ENCODE measurements around the gene TBC1D22A. TPM values are rescaled to one million over a fixed set of nuclear protein-coding genes. Genes with fewer than 3 reads are reported as not detected.

TBC1D22A gene
- total RNA-seq, 1 experiment from 2014 or later = 8.2 TPM

DNA sequence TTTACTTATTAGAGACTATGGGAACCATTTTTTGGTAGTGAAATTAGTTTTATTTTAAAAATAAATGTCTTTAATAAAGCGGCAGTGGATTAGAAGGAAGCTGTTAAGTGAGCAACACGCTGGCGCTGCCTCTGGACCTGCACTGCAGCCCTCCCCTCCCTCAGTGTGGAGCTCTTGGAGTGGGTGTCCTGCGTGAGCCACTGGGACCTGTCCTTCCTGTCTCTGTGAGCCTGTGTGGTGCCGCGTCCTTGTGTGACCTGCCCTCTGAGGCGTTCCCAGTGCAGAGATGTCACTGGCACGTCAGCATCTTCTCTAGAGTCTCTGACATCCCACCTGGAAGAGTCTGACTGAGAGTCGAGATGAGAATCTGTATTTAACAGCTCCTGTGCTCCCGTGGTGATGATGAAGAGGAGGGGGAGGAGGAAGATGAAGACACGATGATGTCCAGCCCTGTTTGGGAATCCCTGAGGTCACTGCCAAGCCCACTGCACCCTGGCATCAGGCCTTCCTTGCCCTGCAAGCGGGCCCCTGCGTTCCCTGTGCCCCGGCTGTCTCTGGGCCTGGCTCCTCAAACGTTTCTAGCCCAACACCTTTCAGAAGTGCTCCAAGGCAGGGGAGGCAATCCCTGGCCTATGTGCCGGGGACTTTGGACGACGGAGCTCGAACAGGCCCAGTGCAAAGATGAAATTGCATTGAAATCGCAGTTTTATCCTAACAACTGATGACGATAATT lies 271.8 kb downstream of the TBC1D22A start:
- DNase-seq = no peak
- H3K36me3 ChIP-seq (replicated peaks; ENCODE audit: control insufficient read depth, insufficient read depth, low read length) = no peaks in the 10 kb centered on the region
- H3K4me3 ChIP-seq (ENCODE audit: insufficient read depth, low read depth, low read length) = no peak overlapping the region
- no peaks in the 10 kb centered on the region for H3K27me3 ChIP-seq (ENCODE audit: control insufficient read depth, insufficient read depth, low read length)

DNA sequence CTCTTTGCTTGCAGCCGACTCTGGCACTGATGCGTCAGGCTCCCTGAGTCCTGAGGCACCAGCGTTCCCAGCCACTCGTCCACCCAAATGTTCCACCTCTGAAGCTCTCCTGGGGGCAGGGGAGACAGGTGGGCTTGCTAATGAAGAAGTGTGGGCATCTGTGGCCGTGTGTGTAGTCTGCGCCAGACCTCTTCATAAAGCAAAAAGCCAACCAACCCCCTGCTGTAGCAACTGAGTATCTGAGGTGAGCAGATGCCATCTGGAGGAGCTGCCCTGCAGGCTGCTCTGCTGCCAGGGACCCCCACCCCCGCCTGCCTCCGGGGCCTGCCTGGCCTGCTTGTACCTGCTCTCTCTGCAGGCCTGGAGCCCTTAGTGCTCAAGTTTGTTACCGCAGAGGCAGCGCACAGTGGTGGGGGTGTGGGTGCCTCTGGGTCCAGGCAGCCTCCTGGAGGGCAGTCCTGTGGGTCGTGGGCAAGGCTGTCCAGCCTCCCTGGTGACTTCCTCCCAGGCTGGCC lies 272.5 kb downstream of the TBC1D22A start:
- H3K36me3 ChIP-seq (replicated peaks; ENCODE audit: control insufficient read depth, insufficient read depth, low read length) = no peaks in the 10 kb centered on the region
- no peak for DNase-seq
- no peak overlapping the region for H3K4me3 ChIP-seq (ENCODE audit: insufficient read depth, low read depth, low read length)
- no peaks in the 10 kb centered on the region for H3K27me3 ChIP-seq (ENCODE audit: control insufficient read depth, insufficient read depth, low read length)

DNA sequence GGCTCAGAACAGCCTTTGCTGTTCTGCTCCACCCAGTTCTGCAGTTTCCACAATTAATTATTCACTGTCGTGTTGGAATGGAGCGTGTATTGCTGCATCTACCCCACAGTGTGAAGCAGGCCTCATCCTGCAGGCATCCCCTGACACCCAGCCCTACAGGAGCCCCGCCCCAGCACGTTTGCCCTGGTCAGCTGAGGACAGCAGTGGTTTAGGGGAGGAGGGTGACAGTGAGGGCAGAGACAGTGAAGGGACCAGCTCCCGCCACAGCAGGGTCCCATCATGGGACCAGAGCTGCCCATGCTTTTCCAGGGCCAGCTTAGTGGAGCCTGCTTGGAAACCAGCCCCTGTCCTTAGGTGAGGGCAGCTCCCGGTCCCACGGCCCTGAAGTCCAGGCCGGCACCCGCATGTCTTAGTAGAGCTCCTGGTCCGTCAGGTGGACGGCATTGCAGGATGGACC lies 273.0 kb downstream of the TBC1D22A start:
- Histone ChIP-seq H3K36me3 (replicated peaks; ENCODE audit: control insufficient read depth, insufficient read depth, low read length) (no peaks in the 10 kb centered on the region), H3K4me3 (ENCODE audit: insufficient read depth, low read depth, low read length) (no peak overlapping the region), H3K27me3 (ENCODE audit: control insufficient read depth, insufficient read depth, low read length) (no peaks in the 10 kb centered on the region)
- no peak for DNase-seq

DNA sequence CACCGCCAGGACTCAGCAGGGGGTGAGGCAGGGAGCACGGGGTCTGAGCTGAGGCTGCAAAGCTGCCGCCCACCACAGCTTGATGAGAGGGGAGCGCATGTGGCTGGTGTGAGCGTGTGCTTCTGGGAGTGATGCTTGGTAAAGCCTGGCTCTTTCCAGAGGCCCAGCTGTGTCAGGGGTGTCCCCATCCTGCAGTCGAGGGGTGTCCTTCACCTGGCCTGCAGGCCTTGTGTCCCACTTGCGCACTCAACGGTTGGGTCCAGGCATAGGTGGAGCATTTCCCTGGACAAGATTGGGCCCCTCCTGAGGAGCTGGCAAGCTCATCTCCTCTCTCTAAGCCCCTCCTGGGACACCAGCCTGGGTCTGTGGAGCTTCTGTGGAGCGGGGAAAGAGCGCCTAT lies 273.9 kb downstream of the TBC1D22A start:
- Histone ChIP-seq H3K4me3 (ENCODE audit: insufficient read depth, low read depth, low read length) (no peak overlapping the region), H3K36me3 (replicated peaks; ENCODE audit: control insufficient read depth, insufficient read depth, low read length) (no peaks in the 10 kb centered on the region), H3K27me3 (ENCODE audit: control insufficient read depth, insufficient read depth, low read length) (no peaks in the 10 kb centered on the region)
- DNase-seq = no peak

DNA sequence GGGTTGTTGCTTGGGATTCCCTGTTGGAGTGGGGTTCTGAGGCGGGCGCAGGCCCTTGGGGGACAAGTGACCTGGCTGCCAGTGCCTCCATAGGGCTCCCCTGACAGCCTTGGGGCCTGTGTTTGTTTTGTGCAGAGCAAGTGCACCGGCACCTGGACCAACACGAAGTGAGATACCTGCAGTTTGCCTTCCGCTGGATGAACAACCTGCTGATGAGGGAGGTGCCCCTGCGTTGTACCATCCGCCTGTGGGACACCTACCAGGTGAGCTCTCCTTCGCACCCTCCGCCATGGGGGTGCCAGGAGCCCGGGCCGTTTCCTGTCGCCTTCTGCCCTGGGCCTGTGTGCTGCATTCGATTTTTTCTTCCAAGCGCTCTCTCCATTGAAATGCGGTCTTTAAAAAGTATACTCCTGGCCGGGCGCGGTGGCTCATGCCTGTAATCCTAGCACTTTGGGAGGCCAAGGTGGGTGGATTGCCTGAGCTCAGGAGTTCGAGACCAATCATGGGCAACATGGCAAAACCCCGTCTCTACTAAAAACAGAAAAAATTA lies 274.6 kb downstream of the TBC1D22A start:
- no peaks in the 10 kb centered on the region for H3K27me3 ChIP-seq (ENCODE audit: control insufficient read depth, insufficient read depth, low read length)
- no peak overlapping the region for H3K4me3 ChIP-seq (ENCODE audit: insufficient read depth, low read depth, low read length)
- no peaks in the 10 kb centered on the region for H3K36me3 ChIP-seq (replicated peaks; ENCODE audit: control insufficient read depth, insufficient read depth, low read length)
- DNase-seq = no peak

DNA sequence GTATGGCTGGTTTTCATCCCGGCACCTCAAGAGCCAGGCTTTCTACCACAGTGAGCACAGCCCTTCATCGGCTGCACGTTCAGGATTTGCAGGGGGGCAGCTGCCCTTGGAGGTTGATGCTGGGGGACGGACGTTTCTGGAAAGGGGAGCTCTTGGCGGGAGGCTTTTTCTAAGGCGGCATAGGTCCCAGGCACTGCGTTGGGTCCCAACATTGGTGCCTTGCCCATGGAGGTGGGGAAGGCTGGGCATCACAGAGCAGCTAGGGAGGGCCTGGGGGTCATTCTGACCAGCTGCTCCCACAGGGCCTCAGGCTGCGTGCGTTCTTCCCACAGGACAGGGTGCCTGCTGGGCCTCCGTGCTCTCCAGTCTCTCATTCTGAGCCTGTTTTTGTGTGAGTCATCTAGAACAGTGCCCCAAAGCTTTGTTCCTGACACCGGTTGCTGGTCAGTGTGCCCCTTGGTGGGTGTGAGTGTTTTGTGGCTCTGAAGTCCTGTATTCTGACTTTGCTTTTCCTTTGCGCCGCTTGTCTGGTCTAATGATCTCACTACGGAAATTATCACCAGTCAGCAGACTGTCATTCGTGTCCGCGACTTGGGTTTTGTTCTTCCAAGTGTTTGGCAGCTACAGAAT lies 275.9 kb downstream of the TBC1D22A start:
- H3K4me3 ChIP-seq (ENCODE audit: insufficient read depth, low read depth, low read length) = no peak overlapping the region
- no peaks in the 10 kb centered on the region for H3K27me3 ChIP-seq (ENCODE audit: control insufficient read depth, insufficient read depth, low read length)
- no peak for DNase-seq
- H3K36me3 ChIP-seq (replicated peaks; ENCODE audit: control insufficient read depth, insufficient read depth, low read length) = no peaks in the 10 kb centered on the region

DNA sequence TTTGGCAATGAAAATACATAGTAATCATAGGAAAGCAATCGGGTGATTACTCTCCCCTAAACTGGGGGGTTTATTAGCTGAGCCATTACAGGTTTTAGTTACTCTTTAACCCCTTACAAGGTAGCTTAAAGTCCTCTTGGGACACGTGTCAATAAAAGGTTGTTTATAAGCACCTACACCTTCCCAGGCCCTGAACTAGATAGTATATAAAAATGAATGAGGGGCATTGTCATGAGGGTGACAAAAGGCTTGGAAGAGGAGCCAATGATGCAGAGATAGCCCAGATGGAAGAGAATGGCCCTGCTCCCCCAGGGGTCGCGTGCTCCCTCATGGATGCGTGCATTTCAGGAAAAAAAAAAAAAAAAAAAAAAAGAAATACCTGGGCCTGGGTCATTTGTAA lies 276.9 kb downstream of the TBC1D22A start:
- no peak for DNase-seq
- Histone ChIP-seq H3K36me3 (replicated peaks; ENCODE audit: control insufficient read depth, insufficient read depth, low read length) (no peaks in the 10 kb centered on the region), H3K27me3 (ENCODE audit: control insufficient read depth, insufficient read depth, low read length) (no peaks in the 10 kb centered on the region), H3K4me3 (ENCODE audit: insufficient read depth, low read depth, low read length) (no peak overlapping the region)

DNA sequence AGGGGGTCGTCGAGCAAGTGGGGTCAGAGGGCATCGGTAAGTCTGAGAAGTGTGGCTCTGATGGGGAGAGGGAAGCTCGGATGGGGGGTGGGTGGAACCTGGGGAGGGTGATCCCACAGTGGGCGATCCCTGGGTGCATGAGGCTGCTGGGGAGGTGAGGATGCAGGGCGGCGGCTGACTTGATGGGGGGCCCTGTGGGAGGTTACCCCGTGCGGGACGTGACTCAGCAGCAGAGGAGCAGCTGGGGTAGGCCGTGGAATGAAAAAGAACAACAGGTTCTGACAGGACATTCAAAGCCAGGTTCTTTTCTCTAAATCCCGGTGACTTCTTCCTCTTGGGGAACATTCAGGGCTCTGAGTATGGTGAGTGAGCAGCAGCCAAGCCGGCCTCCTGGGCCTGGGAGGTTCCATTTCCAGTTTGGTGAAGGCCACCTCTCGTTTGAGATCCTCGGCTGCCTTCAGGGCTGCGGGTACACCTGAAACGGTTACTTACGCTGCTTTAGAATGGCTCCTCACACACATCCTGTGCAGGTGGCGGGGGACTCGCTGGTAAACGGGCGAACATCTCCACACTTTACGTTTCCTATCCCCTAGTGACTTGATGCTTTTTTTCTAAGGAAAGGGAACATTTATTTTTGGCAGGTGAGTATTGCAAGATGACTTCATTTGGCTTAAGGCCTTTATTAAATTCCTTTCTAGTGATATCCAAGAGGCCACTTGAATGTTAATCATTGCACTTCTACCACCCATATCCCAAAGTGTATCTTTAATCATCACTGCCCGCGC lies 278.2 kb downstream of the TBC1D22A start:
- no peak overlapping the region for H3K4me3 ChIP-seq (ENCODE audit: insufficient read depth, low read depth, low read length)

DNA sequence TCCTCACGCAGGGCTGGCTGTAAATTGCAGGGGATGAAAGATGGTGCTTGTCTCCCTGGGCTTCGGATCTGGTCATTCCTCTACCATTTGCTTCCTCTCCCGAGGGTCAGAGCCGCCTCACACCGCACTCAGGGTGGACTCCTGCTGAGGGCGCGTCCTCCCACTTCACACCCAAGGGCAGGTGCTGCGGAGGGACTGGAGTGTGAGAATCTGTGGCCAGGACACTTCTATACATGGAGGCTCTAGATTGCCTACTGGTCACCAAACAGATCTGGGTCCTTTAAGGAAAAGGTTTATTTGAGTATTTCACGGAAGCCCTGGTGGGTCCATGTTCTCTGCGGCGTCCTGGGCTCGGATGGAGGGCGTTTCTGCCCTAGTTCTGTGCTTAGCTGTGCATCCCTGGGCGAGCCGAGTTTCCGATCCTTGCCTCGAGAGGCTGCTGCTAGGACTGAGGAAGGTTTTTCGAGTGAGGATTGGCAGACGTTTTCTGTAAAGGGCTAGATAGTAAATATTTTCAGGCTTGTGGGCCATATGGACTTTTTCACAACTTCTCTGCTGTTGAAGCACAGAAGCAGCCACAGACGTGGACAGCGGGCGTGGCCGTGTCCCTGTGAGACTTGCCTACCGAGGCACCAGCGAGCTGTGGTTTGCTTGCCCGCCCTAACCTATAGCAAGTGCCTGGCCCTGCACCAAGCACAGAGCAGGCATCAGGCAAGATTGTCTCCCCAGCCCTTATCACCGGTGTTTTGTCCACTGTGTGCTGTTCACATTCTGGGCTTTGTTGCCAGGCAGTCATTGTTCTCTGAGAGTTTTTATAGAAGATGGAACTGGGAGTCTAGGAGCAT lies 279.0 kb downstream of the TBC1D22A start:
- no peak overlapping the region for H3K4me3 ChIP-seq (ENCODE audit: insufficient read depth, low read depth, low read length)
- no peak for DNase-seq
- no peaks in the 10 kb centered on the region for H3K36me3 ChIP-seq (replicated peaks; ENCODE audit: control insufficient read depth, insufficient read depth, low read length)
- no peaks in the 10 kb centered on the region for H3K27me3 ChIP-seq (ENCODE audit: control insufficient read depth, insufficient read depth, low read length)

More for the DNA sequence above, 278.2 kb downstream of the TBC1D22A start:
- no peaks in the 10 kb centered on the region for H3K27me3 ChIP-seq (ENCODE audit: control insufficient read depth, insufficient read depth, low read length)
- no peaks in the 10 kb centered on the region for H3K36me3 ChIP-seq (replicated peaks; ENCODE audit: control insufficient read depth, insufficient read depth, low read length)
- DNase-seq = no peak

DNA sequence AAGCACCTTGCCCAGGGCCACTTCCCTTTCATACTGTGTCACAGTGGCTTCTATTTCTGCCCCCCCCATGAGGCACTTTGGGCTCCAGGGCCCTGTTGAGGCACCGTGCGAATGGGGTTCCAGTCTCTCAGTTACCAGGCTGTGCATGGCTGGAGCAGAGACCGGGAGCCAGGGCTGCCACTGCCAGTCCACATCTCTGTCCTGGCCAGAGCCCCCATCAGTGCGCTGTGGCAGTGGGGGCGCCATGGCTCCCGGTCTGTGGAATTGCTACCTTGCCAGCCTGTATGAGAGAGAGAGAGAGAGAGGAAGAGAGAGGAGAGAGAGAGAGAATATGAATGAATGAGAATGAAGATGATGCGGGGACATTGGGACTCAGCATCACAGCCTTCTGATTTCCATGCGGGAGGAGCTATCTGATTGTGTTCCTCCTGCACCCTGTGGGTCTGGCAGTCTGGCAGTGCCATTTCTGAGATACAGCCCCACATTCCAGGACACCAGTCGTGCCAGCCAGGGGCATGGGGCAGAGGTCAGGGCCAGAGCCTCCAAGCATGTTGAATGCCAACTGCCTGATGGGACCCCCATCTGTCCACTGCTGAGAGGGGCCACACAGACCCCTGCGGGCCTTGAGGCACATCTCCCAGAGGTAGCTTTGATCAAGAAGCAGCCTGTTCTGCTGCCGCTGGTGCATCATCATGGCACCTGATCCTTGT lies 279.8 kb downstream of the TBC1D22A start:
- Histone ChIP-seq H3K36me3 (replicated peaks; ENCODE audit: control insufficient read depth, insufficient read depth, low read length) (no peaks in the 10 kb centered on the region), H3K4me3 (ENCODE audit: insufficient read depth, low read depth, low read length) (no peak overlapping the region), H3K27me3 (ENCODE audit: control insufficient read depth, insufficient read depth, low read length) (no peaks in the 10 kb centered on the region)
- no peak for DNase-seq

DNA sequence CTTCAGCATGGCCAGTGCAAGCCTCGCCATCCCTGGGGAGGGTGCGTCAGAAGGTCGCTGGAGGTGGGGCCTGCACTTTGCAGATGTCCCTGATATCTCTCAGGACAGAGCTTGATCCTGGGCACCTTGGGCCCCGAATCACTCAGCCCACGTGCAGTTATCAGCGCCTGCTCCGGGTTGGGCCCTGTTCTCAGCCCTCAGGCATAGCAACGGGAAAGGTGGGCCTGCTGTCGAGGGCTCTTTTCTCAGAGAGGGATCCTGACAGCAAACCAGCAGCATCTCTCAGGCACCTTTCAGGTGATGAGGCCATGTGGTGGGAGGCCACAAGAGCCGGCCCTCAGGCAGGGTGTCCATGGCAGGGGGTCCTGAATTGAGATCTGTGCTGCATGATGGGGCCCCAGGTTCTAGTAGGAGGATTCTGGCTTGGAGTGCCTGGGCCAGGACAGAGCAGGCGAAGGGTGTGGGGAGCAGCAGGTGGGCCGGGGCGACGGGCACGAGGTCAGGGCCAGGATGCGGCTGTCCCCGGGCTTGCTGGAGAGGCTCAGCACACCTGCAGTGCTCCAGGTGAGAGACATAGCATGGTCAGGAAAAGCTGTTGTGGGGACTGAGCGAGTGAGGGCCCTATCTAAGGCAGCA lies 280.5 kb downstream of the TBC1D22A start:
- Histone ChIP-seq H3K4me3 (ENCODE audit: insufficient read depth, low read depth, low read length) (no peak overlapping the region), H3K27me3 (ENCODE audit: control insufficient read depth, insufficient read depth, low read length) (no peaks in the 10 kb centered on the region), H3K36me3 (replicated peaks; ENCODE audit: control insufficient read depth, insufficient read depth, low read length) (no peaks in the 10 kb centered on the region)
- DNase-seq = no peak

DNA sequence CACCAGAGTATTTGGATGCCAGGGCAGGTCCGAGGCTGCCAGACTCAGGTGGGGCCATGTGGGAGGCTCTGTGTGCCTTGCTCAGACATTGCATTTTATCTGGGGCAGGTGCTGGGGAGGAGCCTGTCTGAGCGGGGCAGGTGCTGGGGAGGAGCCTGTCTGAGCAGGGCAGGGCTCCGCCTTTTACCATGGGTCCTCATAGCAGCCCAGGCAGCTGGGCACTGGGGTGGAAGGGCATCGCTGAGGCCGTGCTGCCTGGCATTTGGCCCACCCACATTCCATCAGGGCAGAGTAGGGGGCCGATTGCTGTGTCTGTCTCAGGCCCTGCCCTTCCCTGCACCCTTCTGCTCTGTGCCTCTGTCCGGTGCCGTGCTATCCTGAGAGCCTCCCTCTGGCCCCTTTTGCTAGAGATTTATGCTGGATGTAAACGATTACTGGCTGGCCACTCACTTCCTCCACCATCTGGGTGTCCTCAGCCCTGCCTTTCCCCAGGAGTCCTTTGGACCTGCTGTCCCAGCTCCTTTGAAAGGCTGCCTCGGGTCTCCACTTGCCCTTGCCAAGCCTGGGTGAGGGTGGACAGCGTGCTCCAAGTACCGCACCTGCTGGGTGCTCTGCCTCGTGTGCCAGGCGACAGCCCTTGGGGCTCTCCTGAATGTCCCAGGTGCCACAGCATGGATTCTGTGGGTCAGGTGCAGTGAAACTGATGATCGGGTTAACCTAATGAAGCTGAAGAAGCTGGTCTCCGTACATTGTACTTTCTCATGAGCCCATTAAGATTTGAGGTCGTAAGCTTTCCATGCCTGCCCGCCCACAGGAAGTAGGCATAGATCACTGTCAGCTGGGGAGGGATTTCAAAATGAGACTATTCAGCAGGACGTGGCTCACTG lies 281.6 kb downstream of the TBC1D22A start:
- Histone ChIP-seq H3K27me3 (ENCODE audit: control insufficient read depth, insufficient read depth, low read length) (no peaks in the 10 kb centered on the region), H3K4me3 (ENCODE audit: insufficient read depth, low read depth, low read length) (no peak overlapping the region), H3K36me3 (replicated peaks; ENCODE audit: control insufficient read depth, insufficient read depth, low read length) (no peaks in the 10 kb centered on the region)
- DNase-seq = peak; percentile 89
